ENCODE data around the gene PPP1R3C. TPM values are rescaled to one million over a fixed set of nuclear protein-coding genes. Genes with fewer than 3 reads are reported as not detected.

PPP1R3C gene
- total RNA-seq, 4 donors from 2014 or later, result 1.7 to 8.8 (median 5.1) TPM

- TF ChIP-seq, protein P1, sequence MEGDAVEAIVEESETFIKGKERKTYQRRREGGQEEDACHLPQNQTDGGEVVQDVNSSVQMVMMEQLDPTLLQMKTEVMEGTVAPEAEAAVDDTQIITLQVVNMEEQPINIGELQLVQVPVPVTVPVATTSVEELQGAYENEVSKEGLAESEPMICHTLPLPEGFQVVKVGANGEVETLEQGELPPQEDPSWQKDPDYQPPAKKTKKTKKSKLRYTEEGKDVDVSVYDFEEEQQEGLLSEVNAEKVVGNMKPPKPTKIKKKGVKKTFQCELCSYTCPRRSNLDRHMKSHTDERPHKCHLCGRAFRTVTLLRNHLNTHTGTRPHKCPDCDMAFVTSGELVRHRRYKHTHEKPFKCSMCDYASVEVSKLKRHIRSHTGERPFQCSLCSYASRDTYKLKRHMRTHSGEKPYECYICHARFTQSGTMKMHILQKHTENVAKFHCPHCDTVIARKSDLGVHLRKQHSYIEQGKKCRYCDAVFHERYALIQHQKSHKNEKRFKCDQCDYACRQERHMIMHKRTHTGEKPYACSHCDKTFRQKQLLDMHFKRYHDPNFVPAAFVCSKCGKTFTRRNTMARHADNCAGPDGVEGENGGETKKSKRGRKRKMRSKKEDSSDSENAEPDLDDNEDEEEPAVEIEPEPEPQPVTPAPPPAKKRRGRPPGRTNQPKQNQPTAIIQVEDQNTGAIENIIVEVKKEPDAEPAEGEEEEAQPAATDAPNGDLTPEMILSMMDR (IDR thresholded peaks at IDR 0.05; ENCODE audit: low read depth), result no peak
Observed at GRCh38 chr10:91629715-91630549, 2.9 kb downstream of the PPP1R3C start.

GRCh38 chr10:91628383-91628782, 4.5 kb downstream of the PPP1R3C start:
- TF ChIP-seq, protein P1 (IDR thresholded peaks at IDR 0.05; ENCODE audit: low read depth), result no peak

GRCh38 chr10:91627344-91628102, 5.3 kb downstream of the PPP1R3C start:
- TF ChIP-seq, protein P1 (IDR thresholded peaks at IDR 0.05; ENCODE audit: low read depth), result no peak

GRCh38 chr10:91626936-91627335, 5.9 kb downstream of the PPP1R3C start:
- TF ChIP-seq, protein P1 (IDR thresholded peaks at IDR 0.05; ENCODE audit: low read depth), result no peak

DNA sequence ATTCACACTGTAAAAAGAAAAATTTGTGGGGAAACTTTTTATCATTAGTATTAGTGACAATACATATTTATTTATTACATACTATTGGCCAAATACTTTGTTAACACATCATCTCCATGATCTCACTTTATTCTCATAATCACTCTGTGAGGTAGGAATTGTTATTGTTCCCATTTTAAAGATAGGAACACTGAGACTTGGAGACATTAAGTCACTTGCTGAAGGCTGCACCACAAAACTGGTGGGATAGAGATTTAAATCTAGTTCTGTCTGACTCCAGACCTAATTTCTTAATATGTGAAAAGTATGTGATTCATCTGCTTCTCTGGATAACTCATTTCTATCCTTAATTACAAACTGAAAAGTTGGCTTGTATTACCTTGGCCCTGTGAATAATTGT, 8.2 kb downstream of the PPP1R3C start:
- TF ChIP-seq, protein P1 (IDR thresholded peaks at IDR 0.05; ENCODE audit: low read depth), result no peak

- TF ChIP-seq, protein P1 (IDR thresholded peaks at IDR 0.05; ENCODE audit: low read depth), result no peak
Observed at GRCh38 chr10:91622601-91623000, 10.3 kb downstream of the PPP1R3C start.

DNA sequence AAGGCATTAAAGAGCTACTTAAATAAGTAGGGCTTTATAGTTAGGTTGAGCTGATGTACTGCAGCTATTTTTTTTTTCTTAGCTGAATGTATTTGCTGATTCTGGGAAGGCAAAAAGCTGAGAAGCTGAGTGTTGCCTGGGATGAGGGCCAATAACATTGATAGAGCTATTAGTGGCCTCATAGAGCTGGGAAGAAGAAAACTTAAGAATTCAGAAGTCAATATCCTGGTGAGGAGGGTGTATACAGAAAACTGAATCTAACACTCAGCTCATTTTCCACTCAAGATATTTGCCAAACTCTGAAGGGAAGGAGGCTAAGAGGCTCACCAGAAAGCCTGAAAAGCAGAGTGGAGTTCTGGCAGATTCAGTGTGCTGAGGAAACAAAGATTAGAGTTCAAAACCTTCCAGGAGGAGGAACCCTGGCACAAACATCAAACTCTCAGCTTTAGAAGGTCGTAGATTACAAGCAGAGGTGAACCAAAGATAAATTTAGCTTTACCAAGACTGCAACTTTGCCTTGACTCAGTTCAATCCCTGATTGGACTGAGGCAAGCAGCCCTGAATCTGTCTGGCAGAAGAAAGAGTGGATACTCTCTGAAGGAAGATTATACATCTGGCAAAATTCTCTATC, 11.3 kb downstream of the PPP1R3C start:
- TF ChIP-seq, protein P1 (IDR thresholded peaks at IDR 0.05; ENCODE audit: low read depth), result no peak

Data from subcutaneous adipose tissue (tissue), 4 donors.